Measurements from ENCODE around the gene COMT.

The COMT gene

DNA sequence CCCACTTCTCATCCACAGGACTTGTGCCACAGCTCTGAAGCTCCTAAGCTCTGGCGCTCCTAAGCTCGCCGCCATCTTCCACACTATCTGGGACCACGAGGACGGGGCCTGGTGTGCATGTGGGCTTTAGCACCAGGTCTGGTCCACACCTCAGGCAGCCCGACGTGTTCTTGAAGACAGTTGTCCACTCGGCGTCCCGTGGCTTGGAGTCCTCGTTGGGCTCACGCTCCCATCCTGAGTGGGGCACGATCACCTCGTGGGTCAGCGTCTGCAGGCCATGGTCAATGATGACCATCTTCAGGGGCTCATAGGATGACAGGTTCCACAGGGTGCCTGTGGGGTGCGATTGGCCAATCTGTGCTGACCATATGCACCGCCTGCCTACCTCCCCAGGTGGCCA, 37.2 kb downstream of the COMT start:
- DNase-seq (ENCODE audit: low read depth): no peak
- no peak for TF ChIP-seq CTCF (IDR thresholded peaks at IDR 0.05; ENCODE audit: low read depth, low read length, missing control alignments)

GRCh38 chr22:19979712-19980493, 38.3 kb downstream of the COMT start:
- H3K4me3 ChIP-seq (ENCODE audit: low read depth, low read length): no peak overlapping the region
- TF ChIP-seq CTCF (IDR thresholded peaks at IDR 0.05; ENCODE audit: low read depth, low read length, missing control alignments): no peak
- no peak for DNase-seq (ENCODE audit: low read depth)

More for the DNA sequence above, 37.2 kb downstream of the COMT start:
- no peak overlapping the region for H3K4me3 ChIP-seq (ENCODE audit: low read depth, low read length)

GRCh38 chr22:19980766-19981165, 39.2 kb downstream of the COMT start:
- no peak overlapping the region for H3K4me3 ChIP-seq (ENCODE audit: low read depth, low read length)
- no peak for TF ChIP-seq CTCF (IDR thresholded peaks at IDR 0.05; ENCODE audit: low read depth, low read length, missing control alignments)
- DNase-seq (ENCODE audit: low read depth): no peak

DNA sequence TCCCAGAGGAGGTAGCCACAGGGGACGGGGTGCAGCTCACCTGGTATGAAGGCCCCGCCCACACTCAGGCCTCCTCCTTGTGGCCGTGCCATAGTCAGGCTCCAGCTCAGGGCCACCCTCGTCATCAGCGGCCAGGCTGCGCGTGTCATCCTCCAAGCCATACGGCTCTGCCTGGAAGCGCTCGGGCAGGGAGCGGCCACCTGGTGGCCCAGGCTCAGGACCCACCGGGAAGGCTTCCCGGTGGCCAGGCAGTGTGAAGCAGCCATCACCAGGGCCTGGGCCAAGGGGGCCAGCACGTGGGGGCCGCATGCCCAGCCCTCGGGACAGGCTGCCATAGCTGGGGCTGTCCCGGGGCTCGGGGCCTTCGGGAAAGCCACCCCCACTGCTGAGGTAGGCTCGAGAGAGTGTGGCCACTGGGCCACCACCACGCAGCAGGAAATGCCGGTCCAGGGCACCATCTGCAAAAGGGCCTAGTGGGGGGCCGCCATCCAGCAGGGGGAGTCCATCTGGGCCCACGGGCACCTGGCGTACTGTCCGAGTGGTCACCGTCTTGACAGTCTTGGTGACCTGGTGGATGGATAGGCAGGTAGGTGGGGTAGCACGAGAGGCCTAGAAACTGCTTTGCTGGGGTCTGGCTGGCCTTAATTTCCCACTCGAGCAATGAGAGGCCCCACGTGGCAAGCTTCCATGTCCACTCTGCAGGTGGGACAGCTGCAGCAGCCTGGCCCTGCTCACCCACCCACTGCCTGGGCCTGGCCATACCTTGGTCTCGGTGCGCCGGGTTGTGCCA, 39.8 kb downstream of the COMT start:
- TF ChIP-seq CTCF (IDR thresholded peaks at IDR 0.05; ENCODE audit: low read depth, low read length, missing control alignments): no peak
- DNase-seq (ENCODE audit: low read depth): no peak
- H3K4me3 ChIP-seq (ENCODE audit: low read depth, low read length): no peak overlapping the region

DNA sequence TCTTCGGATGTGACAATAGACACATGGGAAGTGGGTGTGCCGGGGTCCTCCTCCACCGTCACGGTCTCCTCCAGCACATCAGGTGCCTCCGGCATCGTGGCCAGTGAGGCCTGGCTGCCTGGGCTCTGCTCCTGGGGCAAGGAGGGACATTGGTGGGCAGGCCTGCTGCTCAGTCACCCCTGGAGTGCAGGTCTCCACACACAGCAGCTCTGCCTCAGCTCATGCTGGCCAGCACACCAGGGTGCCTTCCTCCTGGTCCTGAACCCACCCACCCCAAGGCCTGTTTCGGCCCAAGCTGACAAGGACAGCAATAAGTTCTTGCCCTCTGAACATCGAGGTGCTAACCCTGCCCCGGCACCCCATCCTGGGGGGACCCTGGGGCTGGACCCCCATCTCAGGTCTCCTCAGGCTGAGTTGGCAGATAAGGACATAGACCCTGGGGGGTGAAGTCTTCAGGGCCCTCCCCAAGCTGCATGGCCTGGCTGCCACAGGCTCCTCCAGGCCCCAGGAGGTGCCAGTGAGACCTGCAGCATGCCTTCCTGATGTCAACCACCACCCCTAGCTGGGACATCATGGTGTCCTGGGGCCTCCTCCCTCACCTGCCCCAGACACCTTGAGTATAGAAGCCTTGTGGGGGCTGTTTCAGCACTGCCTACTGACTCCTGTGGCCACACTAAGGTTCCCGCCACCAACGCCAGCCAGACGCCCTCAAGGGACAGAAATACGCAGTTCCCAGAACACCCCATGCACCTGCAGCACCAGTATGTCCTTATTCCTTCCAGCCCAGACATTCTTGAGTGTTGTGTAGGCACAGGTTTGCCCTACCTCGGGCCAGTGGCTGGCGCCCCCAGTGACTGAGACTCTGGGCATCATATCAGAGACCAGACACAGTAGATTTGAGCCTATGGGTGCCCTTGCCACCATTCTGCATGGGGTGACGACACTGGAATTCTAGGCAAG, 40.7 kb downstream of the COMT start:
- DNase-seq (ENCODE audit: low read depth): no peak
- TF ChIP-seq CTCF (IDR thresholded peaks at IDR 0.05; ENCODE audit: low read depth, low read length, missing control alignments): no peak

GRCh38 chr22:19982991-19983578, 41.5 kb downstream of the COMT start:
- no peak overlapping the region for H3K4me3 ChIP-seq (ENCODE audit: low read depth, low read length)
- TF ChIP-seq CTCF (IDR thresholded peaks at IDR 0.05; ENCODE audit: low read depth, low read length, missing control alignments): no peak
- DNase-seq (ENCODE audit: low read depth): no peak

More for the DNA sequence above, 40.7 kb downstream of the COMT start:
- no peak overlapping the region for H3K4me3 ChIP-seq (ENCODE audit: low read depth, low read length)
